Stimulated activated memory B cell treated with anti-CD40 and anti-IgM and Interleukin-4, amounts not matched to agents 10 μg/mL and 1 μg/mL and 100 μg/mL, for 72 hours (primary cell): ENCODE results near the gene STK32A.

ENCODE experiments used
- ATAC-seq: fragments of 150-1000 bp; cut with Tn5 transposase; 2 replicates; pipeline ENCODE4 v1.10.0; 2021
- H3K27ac Mint-ChIP-seq: one replicate; pipeline ENCODE4 v1.8.0; 2022; ENCODE audit warnings: mild to moderate bottlenecking, mixed read lengths
- H3K27me3 Mint-ChIP-seq: one replicate; pipeline ENCODE4 v1.8.0; 2022; ENCODE audit warnings: mixed read lengths
- H3K36me3 Mint-ChIP-seq: one replicate; pipeline ENCODE4 v1.8.0; 2022; ENCODE audit warnings: mixed read lengths
- H3K4me1 Mint-ChIP-seq: one replicate; pipeline ENCODE4 v1.8.0; 2022; ENCODE audit warnings: mixed read lengths
- H3K4me3 Mint-ChIP-seq: one replicate; pipeline ENCODE4 v1.8.0; 2022; ENCODE audit warnings: mild to moderate bottlenecking, moderate library complexity, mixed read lengths
- H3K9me3 Mint-ChIP-seq: one replicate; pipeline ENCODE4 v1.8.0; 2022; ENCODE audit warnings: mixed read lengths

The STK32A gene

GRCh38 chr5:147434049-147434448, 199.2 kb downstream of the STK32A start:
- ATAC-seq = no peak
- H3K9me3 Mint-ChIP-seq = no peaks in the 10 kb centered on the region
- no peak overlapping the region for H3K27ac Mint-ChIP-seq
- no peak overlapping the region for H3K4me3 Mint-ChIP-seq
- no peaks in the 10 kb centered on the region for H3K4me1 Mint-ChIP-seq
- no peaks in the 10 kb centered on the region for H3K36me3 Mint-ChIP-seq
- H3K27me3 Mint-ChIP-seq = peaks cover 6% of the 10 kb centered on the region

- Mint-ChIP-seq H3K27me3 (no peaks in the 10 kb centered on the region), H3K27ac (no peak overlapping the region)
- ATAC-seq = no peak
These were observed 201.8 kb downstream of the STK32A start for GRCh38 chr5:147436596-147436995.

GRCh38 chr5:147437161-147437596, 202.4 kb downstream of the STK32A start:
- Mint-ChIP-seq H3K4me3 (no peak overlapping the region), H3K27me3 (no peaks in the 10 kb centered on the region), H3K4me1 (no peaks in the 10 kb centered on the region), H3K27ac (no peak overlapping the region), H3K36me3 (no peaks in the 10 kb centered on the region), H3K9me3 (no peaks in the 10 kb centered on the region)
- ATAC-seq = no peak

More at GRCh38 chr5:147436596-147436995, 201.8 kb downstream of the STK32A start:
- H3K4me3 Mint-ChIP-seq = no peak overlapping the region
- no peaks in the 10 kb centered on the region for H3K4me1 Mint-ChIP-seq
- no peaks in the 10 kb centered on the region for H3K36me3 Mint-ChIP-seq
- H3K9me3 Mint-ChIP-seq = no peaks in the 10 kb centered on the region
